GM19025 (cell line): ENCODE results near the gene PM20D2.

Source experiments
- ATAC-seq: cut with Tn5 transposase; IDR thresholded peaks from one replicate; pipeline ENCODE4 v1.9.1; 2021; ENCODE audit warnings: mild to moderate bottlenecking, low read depth, moderate library complexity; ENCODE audit not compliant: unreplicated experiment

Gene PM20D2

GRCh38 chr6:89198235-89198634 lies 52.4 kb downstream of the PM20D2 start:
- ATAC-seq = no peak

GRCh38 chr6:89199579-89199978 lies 53.7 kb downstream of the PM20D2 start:
- no peak for ATAC-seq

- ATAC-seq = no peak
Measured at GRCh38 chr6:89200706-89201215, 54.9 kb downstream of the PM20D2 start.

GRCh38 chr6:89204096-89204495 lies 58.2 kb downstream of the PM20D2 start:
- no peak for ATAC-seq

GRCh38 chr6:89205819-89206218 lies 60.0 kb downstream of the PM20D2 start:
- no peak for ATAC-seq

- no peak for ATAC-seq
Measured at GRCh38 chr6:89208551-89208950, 62.7 kb downstream of the PM20D2 start.

- ATAC-seq = no peak
Measured at GRCh38 chr6:89209457-89209856, 63.6 kb downstream of the PM20D2 start.

GRCh38 chr6:89212472-89212871 lies 66.6 kb downstream of the PM20D2 start:
- ATAC-seq = no peak

- ATAC-seq = no peak
Measured at GRCh38 chr6:89214197-89214596, 68.3 kb downstream of the PM20D2 start.
